ENCODE results near the gene SURF1. TPM values are rescaled to one million over a fixed set of nuclear protein-coding genes. Genes with fewer than 3 reads are reported as not detected.
"Not testable (repeated sequence)": the region's sequence is repeated elsewhere in the genome, so short reads cannot be mapped to it uniquely, and the experiment has no call there.

Gene SURF1
- total and polyA plus RNA-seq, 8 donors, result 27.9 to 46.1 (median 31.3) TPM

DNA sequence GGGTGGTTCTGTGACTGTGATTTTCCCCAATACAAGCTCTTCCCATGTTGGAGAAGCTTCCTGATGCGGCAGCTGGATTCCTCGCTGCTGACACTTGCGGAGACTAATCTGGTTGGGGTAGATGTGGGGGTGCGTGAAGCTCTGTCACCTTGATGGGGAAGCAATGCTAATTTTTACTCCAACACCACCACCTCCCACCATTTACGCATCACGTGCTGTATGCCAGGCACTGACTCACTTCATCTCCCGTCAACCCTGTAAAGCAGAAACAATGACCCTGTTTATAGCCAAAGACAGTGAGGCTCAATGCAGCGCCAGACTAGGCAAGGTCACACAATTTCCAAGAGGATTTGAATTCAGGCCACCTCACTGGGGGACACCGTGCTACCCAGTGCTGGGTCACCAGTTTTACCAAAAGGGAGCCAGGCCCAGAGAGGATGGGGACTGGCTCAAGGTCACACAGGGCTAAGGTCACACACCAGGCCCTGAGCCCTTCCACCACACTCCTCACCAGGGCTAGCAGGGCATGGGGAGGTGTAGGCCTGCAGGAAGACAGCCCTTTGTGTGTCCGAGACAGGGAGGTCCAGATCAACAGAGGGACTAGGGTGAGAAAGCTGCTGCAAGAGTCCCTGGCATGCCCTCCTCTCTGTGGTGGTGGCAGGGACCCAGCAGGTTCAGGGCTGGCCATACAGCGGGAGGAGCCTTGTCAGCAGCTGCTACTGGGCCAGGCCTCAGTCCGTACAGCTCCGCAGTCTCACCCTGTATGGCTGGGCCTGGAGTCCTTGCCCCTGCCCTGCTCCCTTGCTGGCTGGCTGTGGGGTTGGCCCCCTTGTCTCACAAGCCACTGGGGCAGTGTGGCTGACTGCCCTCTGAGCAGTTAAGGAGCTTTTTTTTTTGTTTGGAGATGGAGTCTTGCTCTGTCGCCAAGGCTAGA is 23.1 kb upstream of the SURF1 start:
- intact Hi-C loops (cut with DNase I), result no loop called here
- TF ChIP-seq CTCF (IDR thresholded peaks at IDR 0.05), result no peak
- DNase-seq (no peak), ATAC-seq (no peak)
- Histone ChIP-seq H3K27ac (no peak overlapping the region), H3K4me3 (no peak overlapping the region), H3K4me1 (peaks cover 0 to 17% of the 10 kb centered on the region in 2 donors), H3K27me3 (no peaks in the 10 kb centered on the region), H3K36me3 (no peaks in the 10 kb centered on the region), H3K9me3 (no peaks in the 10 kb centered on the region)

GRCh38 chr9:133378408-133378962 is 22.2 kb upstream of the SURF1 start:
- no peak for ATAC-seq
- no peaks in the 10 kb centered on the region for H3K9me3 ChIP-seq
- intact Hi-C loops (cut with DNase I), result no loop called here

DNA sequence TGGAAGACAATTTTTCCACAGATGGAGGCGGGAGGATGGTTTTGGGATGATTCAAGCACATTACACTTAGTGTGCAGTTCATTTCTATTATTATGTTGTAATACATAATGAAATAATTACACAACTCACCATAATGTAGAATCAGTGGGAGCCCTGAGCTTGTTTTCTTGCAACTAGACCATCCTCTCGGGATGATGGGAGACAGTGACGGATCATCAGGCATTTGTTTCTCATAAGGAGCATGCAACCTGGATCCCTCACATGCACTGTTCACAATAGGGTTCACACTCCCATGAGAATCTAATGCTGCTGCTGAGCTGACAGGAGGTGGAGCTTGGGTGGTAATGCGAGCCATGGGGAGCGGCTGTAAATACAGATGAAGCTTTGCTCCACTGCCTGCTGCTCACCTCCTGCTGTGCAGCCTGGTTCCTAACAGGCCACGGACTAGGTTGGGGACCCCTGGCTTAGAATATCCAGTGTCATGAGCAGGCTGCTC is 21.5 kb upstream of the SURF1 start:
- H3K27ac ChIP-seq, result no peak overlapping the region
- H3K4me1 ChIP-seq, result peaks cover 0 to 33% of the 10 kb centered on the region in 2 donors
- no peaks in the 10 kb centered on the region for H3K9me3 ChIP-seq
- TF ChIP-seq CTCF (IDR thresholded peaks at IDR 0.05), result no peak
- no peak overlapping the region for H3K4me3 ChIP-seq
- H3K36me3 ChIP-seq, result peaks cover 0 to 10% of the 10 kb centered on the region in 2 donors
- no peaks in the 10 kb centered on the region for H3K27me3 ChIP-seq
- ATAC-seq (no peak), DNase-seq (no peak)
- intact Hi-C loops (cut with DNase I), result no loop called here

More at GRCh38 chr9:133378408-133378962, 22.2 kb upstream of the SURF1 start:
- H3K27ac ChIP-seq, result no peak overlapping the region
- no peaks in the 10 kb centered on the region for H3K27me3 ChIP-seq
- DNase-seq, result no peak
- peaks cover 0 to 26% of the 10 kb centered on the region in 2 donors for H3K4me1 ChIP-seq
- H3K4me3 ChIP-seq, result no peak overlapping the region
- H3K36me3 ChIP-seq, result peaks cover 0 to 3% of the 10 kb centered on the region in 2 donors
- no peak for TF ChIP-seq CTCF (IDR thresholded peaks at IDR 0.05)

GRCh38 chr9:133377280-133377679 is 21.0 kb upstream of the SURF1 start:
- H3K4me3 ChIP-seq; H3K9me3 ChIP-seq; ATAC-seq; H3K27ac ChIP-seq; intact Hi-C loops (cut with DNase I); H3K27me3 ChIP-seq: not testable (repeated sequence)
- H3K4me1 ChIP-seq, result peaks cover under 1 to 38% of the 10 kb centered on the region in 2 donors
- DNase-seq, result peak in 1 of 4 donors; percentile 62
- H3K36me3 ChIP-seq, result peaks cover 0 to 15% of the 10 kb centered on the region in 2 donors

DNA sequence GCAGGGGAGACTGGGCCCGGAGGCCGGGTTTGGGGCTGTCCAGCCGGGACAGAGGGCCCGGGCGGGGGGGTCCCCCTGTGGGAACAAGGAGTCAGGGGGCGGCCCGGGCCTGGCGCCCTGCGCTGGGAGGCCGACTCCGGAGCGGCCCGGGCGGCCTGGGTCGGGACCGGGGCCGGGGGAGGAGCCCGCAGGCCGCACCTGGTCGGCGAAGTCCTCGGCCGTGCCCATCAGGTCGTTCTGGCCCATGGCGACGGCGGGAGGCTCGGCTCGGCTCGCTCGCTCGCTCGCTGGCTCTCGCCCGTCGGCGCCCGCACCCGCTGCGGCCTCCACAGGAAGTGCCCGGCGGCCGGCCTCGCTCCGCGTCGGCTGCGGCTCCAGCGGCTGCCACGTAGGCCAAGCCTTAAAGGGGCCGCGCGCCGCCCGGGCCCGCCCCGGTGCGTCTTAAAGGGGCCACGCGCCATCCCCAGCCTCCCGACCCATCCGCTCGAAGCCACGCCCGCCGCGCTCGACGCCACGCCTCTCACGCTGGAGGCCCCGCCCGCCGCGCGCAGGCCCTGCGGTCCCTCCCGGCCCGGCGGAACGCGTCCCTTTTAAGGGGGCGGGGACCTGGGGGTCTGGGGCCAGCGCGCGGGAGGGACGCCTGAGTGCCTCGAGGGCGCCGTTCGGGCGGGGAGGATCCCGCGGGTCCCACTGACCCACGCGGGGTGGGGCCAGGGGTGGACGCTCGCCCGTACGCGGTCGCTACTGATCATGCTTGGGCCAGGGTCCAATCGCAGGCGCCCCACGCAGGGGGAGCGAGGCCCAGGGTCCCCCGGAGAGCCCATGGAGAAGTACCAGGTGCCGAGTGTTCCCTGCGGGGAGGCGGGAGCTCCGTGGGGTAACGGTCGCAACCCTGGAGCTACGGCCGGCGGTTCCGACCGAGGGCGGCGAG is 19.7 kb upstream of the SURF1 start, which contains the start of the genes STKLD1 and SURF4:
Gene STKLD1 (plus strand): TSS at position 643 of the 931 bp plus-strand sequence. CDS start 108 bp downstream, at position 751.
Gene SURF4 (minus strand): TSS at position 337 of the 931 bp plus-strand sequence. CDS start 91 bp downstream, at position 246.
- peak within 1 kb of the TSS; percentile 91 to 97 for H3K4me3 ChIP-seq
- DNase-seq (peak; percentile 95 to 100 (median 96)), ATAC-seq (peak; percentile 95)
- intact Hi-C loops (cut with DNase I), result no loop called here
- peak within 1 kb of the TSS; percentile 97 for H3K27ac ChIP-seq
- no peaks in the 10 kb centered on the region for H3K9me3 ChIP-seq
- no peaks in the 10 kb centered on the region for H3K27me3 ChIP-seq
- H3K4me1 ChIP-seq, result peaks cover 13 to 51% of the 10 kb centered on the region in 2 donors
- peak in 1 of 2 donors; percentile 40 for TF ChIP-seq CTCF (IDR thresholded peaks at IDR 0.05)
- peaks cover 0 to 17% of the 10 kb centered on the region in 2 donors for H3K36me3 ChIP-seq

Measured in left lung (tissue), 10 donors.